K562 (cell line): ENCODE results near the gene IRAK2. TPM values are rescaled to one million over a fixed set of nuclear protein-coding genes. Genes with fewer than 3 reads are reported as not detected.
A peak's percentile ranks its signal among the peaks of the same experiment; 100 is the strongest.

ENCODE experiments used
- ASH1L ChIP-seq: fragments of 450-650 bp; IDR thresholded peaks from 2 replicates; pipeline ENCODE4 v1.6.1; 2018; ENCODE audit warnings: borderline replicate concordance, mild to moderate bottlenecking, low read depth; ENCODE audit not compliant: partially characterized antibody
- BCL6 ChIP-seq: fragments of 250-450 bp; sonication (Bioruptor Pico); IDR thresholded peaks from 2 replicates; pipeline ENCODE4 v1.4.0; 2020
- CCNT2 ChIP-seq: IDR thresholded peaks from 2 replicates; pipeline ENCODE4 v1.6.1; 2011; ENCODE audit warnings: borderline replicate concordance, low read depth, mild to moderate bottlenecking, moderate library complexity, mixed read lengths, low read length; ENCODE audit not compliant: insufficient read length; ENCODE audit errors: extremely low read depth
- CEBPB ChIP-seq: fragments of 450-650 bp; IDR thresholded peaks from 2 replicates; pipeline ENCODE4 v1.6.1; 2016; ENCODE audit warnings: missing genetic modification characterization, missing compliant biosample characterization
- CHD2 ChIP-seq: IDR thresholded peaks from 2 replicates; pipeline ENCODE4 v1.6.1; 2011; ENCODE audit warnings: low read depth, low read length
- MCM2 ChIP-seq: fragments of 450-650 bp; IDR thresholded peaks from 2 replicates; pipeline ENCODE4 v1.6.1; 2017; ENCODE audit warnings: low read depth, mild to moderate bottlenecking
- MEF2A ChIP-seq: IDR thresholded peaks from 2 replicates; pipeline ENCODE4 v1.6.1; 2011; ENCODE audit warnings: low read depth, mild to moderate bottlenecking, low read length, moderate library complexity; ENCODE audit not compliant: control insufficient read depth
- MEIS2 ChIP-seq: fragments of 450-650 bp; IDR thresholded peaks from 2 replicates; pipeline ENCODE4 v1.6.1; 2014; ENCODE audit warnings: mild to moderate bottlenecking; ENCODE audit not compliant: partially characterized antibody
- NCOA4 ChIP-seq: fragments of 450-650 bp; IDR thresholded peaks from 2 replicates; pipeline ENCODE4 v1.6.1; 2018; ENCODE audit warnings: mild to moderate bottlenecking; ENCODE audit not compliant: partially characterized antibody
- NEUROD1 ChIP-seq: fragments of 150-350 bp; IDR thresholded peaks from 2 replicates; pipeline ENCODE4 v1.6.1; 2014; ENCODE audit warnings: borderline replicate concordance, low read length, low read depth; ENCODE audit not compliant: partially characterized antibody
- NONO ChIP-seq, 2 experiments: fragments of 200-400 bp in 1 of 2; fragments of 450-650 bp in 1 of 2; formaldehyde crosslinking in 1 of 2; IDR thresholded peaks; 2 replicates each; pipeline ENCODE4 v1.6.1; 2017; ENCODE audit warnings: low read depth in 2 of 2, mild to moderate bottlenecking in 2 of 2, moderate library complexity in 2 of 2, low read length in 1 of 2
- NUFIP1 ChIP-seq: fragments of 450-650 bp; IDR thresholded peaks from 2 replicates; pipeline ENCODE4 v1.6.1; 2018; ENCODE audit not compliant: partially characterized antibody
- SMARCC2 ChIP-seq: fragments of 450-650 bp; IDR thresholded peaks from 2 replicates; pipeline ENCODE4 v1.6.1; 2017; ENCODE audit warnings: antibody characterized with exemption, moderate library complexity, mild to moderate bottlenecking, low read depth
- VEZF1 ChIP-seq: fragments of 200-800 bp; sonication (Bioruptor generic); IDR thresholded peaks from 2 replicates; pipeline ENCODE4 v1.6.1; 2017; ENCODE audit warnings: missing genetic modification characterization, missing compliant biosample characterization
- ZNF24 ChIP-seq: fragments of 450-650 bp; IDR thresholded peaks from 2 replicates; pipeline ENCODE4 v1.6.1; 2016
- ZNF263 ChIP-seq: sonication (generic); formaldehyde crosslinking; IDR thresholded peaks from 2 replicates; pipeline ENCODE4 v1.8.0; 2022; ENCODE audit warnings: mild to moderate bottlenecking, missing genetic modification reagents, borderline replicate concordance
- ZNF696 ChIP-seq: fragments of 250-450 bp; sonication (Bioruptor Pico); conservative IDR thresholded peaks from 2 replicates; pipeline ENCODE4 v1.4.0; 2020; ENCODE audit warnings: mild to moderate bottlenecking, moderate library complexity
- ZNF785 ChIP-seq: fragments of 250-450 bp; sonication (Bioruptor Pico); IDR thresholded peaks from 2 replicates; pipeline ENCODE4 v1.4.0; 2020; ENCODE audit warnings: mild to moderate bottlenecking
- ZSCAN32 ChIP-seq: fragments of 450-650 bp; formaldehyde crosslinking; IDR thresholded peaks from 2 replicates; pipeline ENCODE4 v1.4.0; 2020; ENCODE audit warnings: mild to moderate bottlenecking, moderate library complexity
- polyA plus RNA-seq, 8 experiments: library from polyadenylated mRNA; depleted of rRNA in 4 of 8; stranded (reverse) in 5 of 8; unstranded in 3 of 8; fragments of >200 nt; fragmentation: Nextera tagmentation in 2 of 8; fragmentation: Illumina TruSeq in 1 of 8; extraction: Ambion mirVana in 2 of 8; extraction: Trizol in 1 of 8; gene quantifications; 2 replicates each; pipeline versions ENCODE4 v1.2.1 to v1.2.3, GENCODE V29; 2011 to 2014; ENCODE audit warnings: inconsistent platforms in 1 of 8, missing spikeins in 1 of 8
- total RNA-seq, 7 experiments: library from RNA; depleted of rRNA in 6 of 7; stranded (reverse); fragments of >200 nt in 6 of 7; fragmentation: Illumina TruSeq in 2 of 7; extraction: Trizol in 2 of 7; gene quantifications; 2 replicates each; pipeline versions ENCODE4 v1.2.1 to v1.2.3, GENCODE V29; 2011 to 2021; ENCODE audit warnings: low replicate concordance in 1 of 7
- TF ChIP-seq, protein P1 (sequence below), 2 experiments: fragments of 150-350 bp in 1 of 2; IDR thresholded peaks; 2 replicates each; pipeline ENCODE4 v1.6.1; 2012 to 2016; ENCODE audit warnings: low read depth in 2 of 2, low read length in 2 of 2, mild to moderate bottlenecking in 1 of 2, moderate library complexity in 1 of 2
- TF ChIP-seq, protein P2 (sequence below): fragments of 250-450 bp; sonication (Bioruptor Pico); IDR thresholded peaks from 2 replicates; pipeline ENCODE4 v1.5.0; 2020; ENCODE audit warnings: mild to moderate bottlenecking, borderline replicate concordance

Gene IRAK2
- total and polyA plus RNA-seq, 9 of the 15 experiments (the other 6 are each of a cell fraction or from before 2014, with no cell fraction given), result 0.42 to 4.4 (median 2.7) TPM

DNA sequence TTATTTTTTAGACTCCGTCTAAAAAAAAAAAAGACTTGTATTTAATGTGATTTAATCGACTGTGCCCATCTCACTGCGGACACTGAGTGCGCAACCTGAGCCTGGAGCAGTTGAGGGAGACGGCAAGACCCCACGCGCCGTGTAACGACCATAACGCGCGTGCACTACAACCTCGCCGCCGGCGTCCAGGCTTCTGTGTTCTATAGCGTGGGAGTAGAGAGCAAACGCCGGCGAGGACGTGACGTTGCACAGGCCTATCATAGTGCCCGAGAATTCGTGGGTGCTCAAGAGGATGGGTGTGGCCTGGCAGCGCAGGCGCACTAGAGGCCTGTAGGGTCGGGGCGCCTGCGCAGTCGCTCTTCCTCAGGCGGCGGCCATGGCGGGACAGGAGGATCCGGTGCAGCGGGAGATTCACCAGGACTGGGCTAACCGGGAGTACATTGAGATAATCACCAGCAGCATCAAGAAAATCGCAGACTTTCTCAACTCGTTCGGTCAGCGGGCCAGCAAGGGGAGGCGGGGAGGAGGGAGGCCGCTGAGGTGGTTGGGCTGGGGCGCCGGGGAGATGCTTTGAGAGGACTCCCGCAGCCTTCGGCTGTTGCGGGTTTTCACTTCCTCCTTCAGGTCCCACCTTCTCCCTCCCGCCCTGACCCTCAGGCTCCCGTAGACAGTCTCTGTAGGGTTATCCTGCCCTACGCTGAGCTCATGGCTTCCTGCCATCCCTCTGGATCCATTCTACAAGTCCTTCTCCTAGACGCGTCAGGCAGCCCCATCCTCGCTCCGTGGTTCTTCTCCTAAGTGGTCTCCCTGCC lies 49.2 kb upstream of the IRAK2 start, which contains the start of gene BRK1 (continued):
- TF ChIP-seq ZNF263 (CRISPR knock-in tag) (no peak; the same call in 1 of the 2 replicates), MCM2 (no peak), CCNT2 (peak; percentile 53), ASH1L (no peak), SMARCC2 (0 out of 2 replicates have a peak, but pooled peaks have one; percentile 3), ZSCAN32 (CRISPR knock-in tag) (0 out of 2 replicates have a peak, but pooled peaks have one; percentile 20), CHD2 (peak; percentile 78), CEBPB (tag) (no peak), NCOA4 (no peak), MEIS2 (peak; percentile 96), MEF2A (no peak), NEUROD1 (peak; percentile 56), ZNF696 (CRISPR knock-in tag) (no peak), NUFIP1 (no peak), BCL6 (CRISPR knock-in tag) (no peak), NONO (IDR thresholded peaks at IDR 0.05; ENCODE audit: low read depth in 2 of 2, low read length in 1 of 2) (no peak; a peak in 1 of 4 replicates), ZNF785 (CRISPR knock-in tag) (no peak), VEZF1 (CRISPR knock-in tag) (peak; percentile 37; the same call in 1 of the 2 replicates), ZNF24 (no peak)
- TF ChIP-seq, protein P1, sequence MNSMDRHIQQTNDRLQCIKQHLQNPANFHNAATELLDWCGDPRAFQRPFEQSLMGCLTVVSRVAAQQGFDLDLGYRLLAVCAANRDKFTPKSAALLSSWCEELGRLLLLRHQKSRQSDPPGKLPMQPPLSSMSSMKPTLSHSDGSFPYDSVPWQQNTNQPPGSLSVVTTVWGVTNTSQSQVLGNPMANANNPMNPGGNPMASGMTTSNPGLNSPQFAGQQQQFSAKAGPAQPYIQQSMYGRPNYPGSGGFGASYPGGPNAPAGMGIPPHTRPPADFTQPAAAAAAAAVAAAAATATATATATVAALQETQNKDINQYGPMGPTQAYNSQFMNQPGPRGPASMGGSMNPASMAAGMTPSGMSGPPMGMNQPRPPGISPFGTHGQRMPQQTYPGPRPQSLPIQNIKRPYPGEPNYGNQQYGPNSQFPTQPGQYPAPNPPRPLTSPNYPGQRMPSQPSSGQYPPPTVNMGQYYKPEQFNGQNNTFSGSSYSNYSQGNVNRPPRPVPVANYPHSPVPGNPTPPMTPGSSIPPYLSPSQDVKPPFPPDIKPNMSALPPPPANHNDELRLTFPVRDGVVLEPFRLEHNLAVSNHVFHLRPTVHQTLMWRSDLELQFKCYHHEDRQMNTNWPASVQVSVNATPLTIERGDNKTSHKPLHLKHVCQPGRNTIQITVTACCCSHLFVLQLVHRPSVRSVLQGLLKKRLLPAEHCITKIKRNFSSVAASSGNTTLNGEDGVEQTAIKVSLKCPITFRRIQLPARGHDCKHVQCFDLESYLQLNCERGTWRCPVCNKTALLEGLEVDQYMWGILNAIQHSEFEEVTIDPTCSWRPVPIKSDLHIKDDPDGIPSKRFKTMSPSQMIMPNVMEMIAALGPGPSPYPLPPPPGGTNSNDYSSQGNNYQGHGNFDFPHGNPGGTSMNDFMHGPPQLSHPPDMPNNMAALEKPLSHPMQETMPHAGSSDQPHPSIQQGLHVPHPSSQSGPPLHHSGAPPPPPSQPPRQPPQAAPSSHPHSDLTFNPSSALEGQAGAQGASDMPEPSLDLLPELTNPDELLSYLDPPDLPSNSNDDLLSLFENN (IDR thresholded peaks at IDR 0.05; ENCODE audit: low read depth in 2 of 2, low read length in 2 of 2), result no peak
- TF ChIP-seq, protein P2, sequence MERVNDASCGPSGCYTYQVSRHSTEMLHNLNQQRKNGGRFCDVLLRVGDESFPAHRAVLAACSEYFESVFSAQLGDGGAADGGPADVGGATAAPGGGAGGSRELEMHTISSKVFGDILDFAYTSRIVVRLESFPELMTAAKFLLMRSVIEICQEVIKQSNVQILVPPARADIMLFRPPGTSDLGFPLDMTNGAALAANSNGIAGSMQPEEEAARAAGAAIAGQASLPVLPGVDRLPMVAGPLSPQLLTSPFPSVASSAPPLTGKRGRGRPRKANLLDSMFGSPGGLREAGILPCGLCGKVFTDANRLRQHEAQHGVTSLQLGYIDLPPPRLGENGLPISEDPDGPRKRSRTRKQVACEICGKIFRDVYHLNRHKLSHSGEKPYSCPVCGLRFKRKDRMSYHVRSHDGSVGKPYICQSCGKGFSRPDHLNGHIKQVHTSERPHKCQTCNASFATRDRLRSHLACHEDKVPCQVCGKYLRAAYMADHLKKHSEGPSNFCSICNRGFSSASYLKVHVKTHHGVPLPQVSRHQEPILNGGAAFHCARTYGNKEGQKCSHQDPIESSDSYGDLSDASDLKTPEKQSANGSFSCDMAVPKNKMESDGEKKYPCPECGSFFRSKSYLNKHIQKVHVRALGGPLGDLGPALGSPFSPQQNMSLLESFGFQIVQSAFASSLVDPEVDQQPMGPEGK (CRISPR knock-in tag), result no peak
